K562 (cell line): Measurements from ENCODE around the gene DSCAM. TPM values are rescaled to one million over a fixed set of nuclear protein-coding genes. Genes with fewer than 3 reads are reported as not detected.

Source experiments
- CEBPG ChIP-seq, 3 experiments: fragments of 200-800 bp in 1 of 3; sonication (Bioruptor generic) in 1 of 3; sonication (generic) in 1 of 3; formaldehyde crosslinking in 1 of 3; IDR thresholded peaks in 2 of 3; conservative IDR thresholded peaks in 1 of 3; 2 replicates each; pipeline versions ENCODE4 v1.6.1 to v1.8.0; 2016 to 2022; ENCODE audit warnings: missing compliant biosample characterization in 2 of 3, missing genetic modification characterization in 2 of 3, mild to moderate bottlenecking in 1 of 3, missing genetic modification reagents in 1 of 3
- E2F6 ChIP-seq, 2 experiments: IDR thresholded peaks; 2 replicates each; pipeline ENCODE4 v1.6.1; 2011; ENCODE audit warnings: borderline replicate concordance in 1 of 2, control low read depth in 1 of 2, low read depth in 1 of 2, low read length in 1 of 2, mild to moderate bottlenecking in 1 of 2, mixed read lengths in 1 of 2, moderate library complexity in 1 of 2; ENCODE audit not compliant: insufficient read depth in 1 of 2, insufficient read length in 1 of 2, poor library complexity in 1 of 2, severe bottlenecking in 1 of 2; ENCODE audit errors: extremely low read depth in 1 of 2
- PHB ChIP-seq: fragments of 250-450 bp; sonication (Bioruptor Pico); IDR thresholded peaks from 2 replicates; pipeline ENCODE4 v1.5.0; 2021
- TOE1 ChIP-seq, 2 experiments: fragments of 450-650 bp in 1 of 2; sonication (generic) in 1 of 2; formaldehyde crosslinking in 1 of 2; IDR thresholded peaks; 2 replicates each; pipeline versions ENCODE4 v1.7.1 to v1.8.0; 2016 to 2022; ENCODE audit warnings: borderline replicate concordance in 2 of 2, mild to moderate bottlenecking in 2 of 2, antibody characterized with exemption in 1 of 2, inconsistent platforms in 1 of 2, low read depth in 1 of 2, missing genetic modification reagents in 1 of 2, moderate library complexity in 1 of 2
- ZNF212 ChIP-seq: fragments of 450-650 bp; formaldehyde crosslinking; IDR thresholded peaks from 2 replicates; pipeline ENCODE4 v1.4.0; 2020; ENCODE audit warnings: mild to moderate bottlenecking
- ZNF518B ChIP-seq: fragments of 250-450 bp; sonication (Bioruptor Pico); IDR thresholded peaks from 2 replicates; pipeline ENCODE4 v1.5.0; 2021; ENCODE audit warnings: mild to moderate bottlenecking, moderate library complexity
- ZNF644 ChIP-seq: fragments of 200-800 bp; sonication (Bioruptor generic); IDR thresholded peaks from 2 replicates; pipeline ENCODE4 v1.6.1; 2016; ENCODE audit warnings: low read depth, missing genetic modification characterization, missing compliant biosample characterization
- polyA plus RNA-seq, 8 experiments: library from polyadenylated mRNA; depleted of rRNA in 4 of 8; stranded (reverse) in 5 of 8; unstranded in 3 of 8; fragments of >200 nt; fragmentation: Nextera tagmentation in 2 of 8; fragmentation: Illumina TruSeq in 1 of 8; extraction: Ambion mirVana in 2 of 8; extraction: Trizol in 1 of 8; gene quantifications; 2 replicates each; pipeline versions ENCODE4 v1.2.1 to v1.2.3, GENCODE V29; 2011 to 2014; ENCODE audit warnings: inconsistent platforms in 1 of 8, missing spikeins in 1 of 8
- total RNA-seq, 7 experiments: library from RNA; depleted of rRNA in 6 of 7; stranded (reverse); fragments of >200 nt in 6 of 7; fragmentation: Illumina TruSeq in 2 of 7; extraction: Trizol in 2 of 7; gene quantifications; 2 replicates each; pipeline versions ENCODE4 v1.2.1 to v1.2.3, GENCODE V29; 2011 to 2021; ENCODE audit warnings: low replicate concordance in 1 of 7

Gene DSCAM
- total and polyA plus RNA-seq, 9 of the 15 experiments (the other 6 are each of a cell fraction or from before 2014, with no cell fraction given), result not detected

GRCh38 chr21:40284409-40284808, 562.5 kb downstream of the DSCAM start (continued):
- TF ChIP-seq E2F6 (IDR thresholded peaks at IDR 0.05; ENCODE audit: borderline replicate concordance in 1 of 2, extremely low read depth in 1 of 2, insufficient read depth in 1 of 2, insufficient read length in 1 of 2, low read depth in 1 of 2, low read length in 1 of 2, poor library complexity in 1 of 2, severe bottlenecking in 1 of 2) (no peak), PHB (CRISPR knock-in tag) (no peak), TOE1 (IDR thresholded peaks at IDR 0.05; ENCODE audit: borderline replicate concordance) (no peak), TOE1 (CRISPR knock-in tag; IDR thresholded peaks at IDR 0.05; ENCODE audit: borderline replicate concordance, low read depth) (no peak), ZNF518B (CRISPR knock-in tag) (no peak), ZNF212 (CRISPR knock-in tag) (no peak), ZNF644 (tag) (no peak), CEBPG (CRISPR knock-in tag; IDR thresholded peaks at IDR 0.05) (no peak), CEBPG (tag; conservative IDR thresholded peaks at IDR 0.05 in 1 of 2, IDR thresholded peaks at IDR 0.05 in 1 of 2) (no peak)
